Suprapubic skin (tissue), 4 donors: Measurements from ENCODE around the gene TENT4A.

Experiments
- CTCF ChIP-seq, 2 donors: fragments of 200-600 bp in 1 of 2; fragments of 450-650 bp in 1 of 2; sonication (generic) in 1 of 2; IDR thresholded peaks; one replicate each; pipeline ENCODE4 v1.5.1; 2016 to 2019; ENCODE audit warnings: antibody characterized with exemption in 2 of 2, mild to moderate bottlenecking in 1 of 2, moderate library complexity in 1 of 2
- EP300 ChIP-seq: sonication (generic); formaldehyde crosslinking; IDR thresholded peaks from one replicate; pipeline ENCODE4 v1.6.1; 2017; ENCODE audit warnings: antibody characterized with exemption
- POLR2A ChIP-seq, 2 donors: fragments of 450-650 bp; IDR thresholded peaks; one replicate each; pipeline ENCODE4 v1.6.1; 2017; ENCODE audit warnings: antibody characterized with exemption in 2 of 2, mild to moderate bottlenecking in 2 of 2, moderate library complexity in 2 of 2
- POLR2AphosphoS5 ChIP-seq, 3 donors: sonication (generic); formaldehyde crosslinking; IDR thresholded peaks; one replicate each; pipeline ENCODE4 v1.6.1; 2017; ENCODE audit warnings: antibody characterized with exemption in 3 of 3

GRCh38 chr5:6674886-6675285, 38.3 kb upstream of the TENT4A start:
- TF ChIP-seq CTCF (IDR thresholded peaks at IDR 0.05) (no peak), POLR2AphosphoS5 (IDR thresholded peaks at IDR 0.05) (no peak), POLR2A (IDR thresholded peaks at IDR 0.05) (no peak), EP300 (no peak)
